ENCODE measurements around the gene UROD.

The UROD gene

DNA sequence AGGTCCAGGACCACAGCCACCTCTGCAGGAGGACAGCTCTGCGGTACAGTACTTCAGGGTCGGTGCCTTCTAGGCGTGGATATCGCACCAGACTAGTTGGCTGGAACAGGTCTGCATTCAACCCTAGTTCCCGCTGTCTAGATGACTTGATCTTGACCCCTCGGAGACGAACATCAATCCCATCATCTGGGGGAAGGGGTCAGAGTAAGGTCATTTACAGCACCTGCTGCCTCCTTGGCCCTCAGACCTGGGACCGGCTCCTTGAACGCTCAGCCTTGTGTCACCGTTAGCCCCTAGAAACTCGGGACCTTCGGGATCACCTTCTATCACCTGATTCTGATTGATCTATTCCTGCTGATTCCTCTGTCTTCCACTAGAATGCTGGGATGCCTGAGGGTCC lies 3.5 kb upstream of the UROD start:
- DNase-seq (ENCODE audit: low spot score) = no peak

DNA sequence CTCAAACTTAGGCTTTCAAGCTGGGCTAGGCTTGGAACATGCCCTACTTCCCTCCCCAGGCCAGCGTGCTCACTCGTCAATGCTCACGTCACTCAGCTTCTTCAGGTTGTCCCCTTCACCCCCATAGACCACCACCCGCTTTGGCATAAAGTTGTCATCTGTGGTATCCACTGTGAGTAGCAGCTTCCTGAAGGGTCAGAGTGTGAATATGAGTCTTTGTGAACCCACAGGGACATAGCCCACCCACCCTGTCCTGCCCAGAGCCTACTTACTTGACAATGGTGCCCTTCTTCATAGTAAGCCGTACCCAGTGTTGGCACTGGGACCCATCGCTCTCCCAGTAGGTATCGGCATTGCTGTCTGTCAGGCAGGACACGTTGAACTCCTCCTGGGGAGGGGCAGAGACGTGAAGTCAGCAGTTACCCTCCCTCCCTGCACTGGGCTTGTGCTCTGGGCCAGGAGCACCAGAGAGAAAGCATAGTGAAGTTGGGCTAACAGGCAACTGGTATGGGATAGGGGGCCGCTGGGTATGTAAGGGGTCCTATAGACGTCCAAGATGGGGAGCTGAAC lies 2.7 kb upstream of the UROD start:
- no peak for DNase-seq (ENCODE audit: low spot score)

DNA sequence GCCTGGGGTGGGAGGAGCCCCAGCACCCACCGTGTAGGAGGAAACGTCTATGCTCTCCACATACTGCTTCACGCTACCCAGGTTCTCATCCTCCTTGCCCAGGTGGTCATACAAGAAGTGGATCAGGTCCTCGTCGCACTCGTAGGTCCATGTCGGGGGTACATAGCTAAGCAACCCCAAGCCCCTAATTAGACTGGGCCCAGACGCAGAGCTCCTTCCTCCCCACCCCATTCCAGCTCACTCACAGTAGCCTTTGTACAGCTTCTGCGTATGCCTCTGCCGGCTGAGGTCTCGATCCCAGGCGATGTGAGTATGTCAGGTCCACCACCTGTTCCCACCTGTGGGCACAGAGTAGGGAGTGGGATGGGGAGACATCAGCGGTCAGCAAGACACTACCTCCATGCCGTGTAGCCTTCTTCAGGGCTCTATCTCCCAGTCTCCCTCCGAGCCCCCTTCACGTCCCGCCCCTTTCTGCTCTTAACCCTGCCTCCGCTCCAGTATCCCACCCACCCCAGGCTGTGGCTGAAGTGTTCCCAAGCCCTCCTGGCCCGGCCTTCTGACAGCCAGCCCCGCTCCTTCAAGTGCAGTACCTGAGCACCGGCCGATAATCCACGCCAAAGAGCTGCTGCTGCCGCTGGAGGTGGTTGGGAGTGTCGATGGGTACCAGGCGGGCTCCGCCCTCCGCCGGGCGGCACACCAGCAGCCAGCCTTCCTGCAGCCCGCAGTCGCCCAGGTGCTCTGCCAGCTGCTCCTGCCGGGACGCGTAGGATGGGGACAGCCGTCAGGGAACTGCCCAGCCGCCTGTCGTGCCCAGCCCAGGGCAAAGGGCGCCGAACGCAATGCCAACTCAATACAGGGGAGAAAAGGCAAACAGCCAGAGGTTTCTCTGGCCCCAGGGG lies 1.8 kb upstream of the UROD start:
- no peak for DNase-seq (ENCODE audit: low spot score)

DNA sequence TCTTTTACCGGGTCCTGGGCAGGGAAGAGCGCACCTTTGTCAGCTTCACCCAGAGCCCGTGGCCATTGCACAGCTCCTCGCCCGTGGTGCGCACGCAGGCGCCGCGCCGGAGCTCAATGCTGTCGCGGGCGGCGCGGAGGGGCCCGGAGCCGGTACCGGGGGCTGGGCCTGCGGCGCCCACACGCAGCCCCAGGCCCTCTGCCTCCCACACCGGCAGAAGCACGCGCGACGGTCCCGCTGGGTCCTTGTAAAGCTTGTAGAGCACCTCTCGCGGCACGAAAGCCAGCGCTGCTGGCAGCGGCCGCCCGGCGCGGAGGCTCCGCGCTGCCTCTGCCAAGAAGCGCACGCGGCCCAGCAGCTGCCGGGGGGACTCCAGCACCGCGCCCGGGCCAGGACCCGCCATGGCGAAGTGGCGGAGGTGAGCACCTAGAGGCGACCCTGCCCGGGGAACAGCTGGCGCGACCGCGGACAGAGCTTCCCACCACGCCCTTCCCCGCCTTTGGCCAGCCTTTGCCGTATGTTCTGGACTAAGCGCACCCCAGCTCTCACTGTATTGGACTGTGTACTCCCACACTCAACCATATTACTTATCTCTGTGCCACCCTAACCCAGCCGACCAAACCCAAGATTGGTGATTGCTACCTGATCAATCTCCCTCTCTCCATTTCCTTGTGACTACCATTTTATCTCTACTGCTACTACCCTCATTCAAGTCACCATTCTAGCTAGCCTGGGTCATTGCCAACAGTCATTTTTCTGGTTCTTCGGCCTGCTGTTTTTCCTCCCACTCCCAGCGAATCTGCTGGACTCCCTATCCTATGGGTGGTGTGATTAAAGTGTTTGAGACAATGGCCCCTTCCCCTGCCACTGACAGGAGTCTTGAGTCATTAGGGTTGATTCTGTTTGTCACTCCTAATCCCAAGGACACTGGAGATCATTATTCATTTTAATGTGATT lies 921 bp upstream of the UROD start, which contains the start of gene HECTD3:
Gene HECTD3, minus strand, starts transcription at position 470 of the 957 bp plus-strand sequence. Its CDS starts 67 bp downstream, at position 403.
- DNase-seq (ENCODE audit: low spot score) = peak; percentile 82

DNA sequence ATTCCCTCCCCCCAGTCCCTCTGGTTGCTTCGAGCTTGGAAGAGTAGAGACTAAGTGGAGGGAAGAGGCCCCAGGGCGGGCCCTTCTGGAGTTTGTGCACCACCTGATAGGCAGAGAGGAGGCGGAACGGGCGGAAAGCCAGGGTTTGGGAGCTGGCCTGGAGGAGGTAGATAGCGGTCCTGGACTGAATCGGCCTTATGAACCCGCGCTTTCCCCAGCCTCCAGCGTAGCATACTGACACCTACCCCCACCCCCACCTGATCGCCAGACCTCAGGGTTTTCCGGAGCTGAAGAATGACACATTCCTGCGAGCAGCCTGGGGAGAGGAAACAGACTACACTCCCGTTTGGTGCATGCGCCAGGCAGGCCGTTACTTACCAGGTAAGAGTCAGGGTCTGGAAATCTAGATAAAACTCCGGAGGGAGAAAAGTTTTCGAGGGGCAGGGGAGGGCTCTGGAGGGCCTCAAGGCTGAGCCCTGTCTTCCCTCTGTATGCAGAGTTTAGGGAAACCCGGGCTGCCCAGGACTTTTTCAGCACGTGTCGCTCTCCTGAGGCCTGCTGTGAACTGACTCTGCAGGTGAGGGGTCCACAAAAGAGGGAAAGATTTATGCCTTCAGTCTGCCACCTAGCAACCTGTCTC lies 705 bp downstream of the UROD start:
- DNase-seq (ENCODE audit: low spot score) = peak; percentile 67

DNA sequence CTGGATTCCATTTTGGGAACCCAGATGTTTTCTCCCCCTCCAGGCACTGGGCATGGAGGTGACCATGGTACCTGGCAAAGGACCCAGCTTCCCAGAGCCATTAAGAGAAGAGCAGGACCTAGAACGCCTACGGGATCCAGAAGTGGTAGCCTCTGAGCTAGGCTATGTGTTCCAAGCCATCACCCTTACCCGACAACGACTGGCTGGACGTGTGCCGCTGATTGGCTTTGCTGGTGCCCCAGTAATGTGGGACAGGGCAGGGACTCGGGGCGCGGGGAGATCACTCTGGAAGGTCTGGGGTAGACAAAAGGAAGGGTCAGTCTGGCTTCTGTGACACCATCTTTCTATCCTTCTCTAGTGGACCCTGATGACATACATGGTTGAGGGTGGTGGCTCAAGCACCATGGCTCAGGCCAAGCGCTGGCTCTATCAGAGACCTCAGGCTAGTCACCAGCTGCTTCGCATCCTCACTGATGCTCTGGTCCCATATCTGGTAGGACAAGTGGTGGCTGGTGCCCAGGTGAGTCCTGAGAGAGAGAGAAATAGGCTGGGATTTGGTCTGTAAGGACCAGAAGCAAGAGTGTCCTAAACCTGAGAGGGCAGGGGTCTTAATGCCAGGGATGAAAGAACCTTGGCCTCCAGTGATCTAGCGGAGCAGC lies 1.6 kb downstream of the UROD start:
- DNase-seq (ENCODE audit: low spot score) = no peak

GRCh38 chr1:45014321-45015028 lies 2.4 kb downstream of the UROD start:
- DNase-seq (ENCODE audit: low spot score) = peak; percentile 88

DNA sequence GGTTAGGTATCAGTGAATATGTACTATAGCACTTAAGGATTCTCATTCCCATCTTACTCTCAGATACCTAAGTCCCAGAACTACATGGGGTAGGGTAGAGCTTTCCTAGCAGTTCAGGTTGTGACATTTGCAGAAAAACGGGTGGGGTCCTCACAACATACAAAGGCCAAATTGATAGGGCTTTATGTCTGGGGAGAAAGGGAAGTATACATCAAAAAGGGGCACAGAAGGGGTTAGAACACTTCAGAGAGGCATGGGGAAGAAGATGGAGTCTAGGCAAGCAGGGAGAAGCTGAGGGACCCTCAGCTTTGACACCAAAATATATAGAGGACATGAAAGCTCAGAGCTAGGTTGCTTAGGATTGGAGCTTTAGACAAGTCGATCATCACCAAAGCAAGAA lies 3.6 kb downstream of the UROD start:
- DNase-seq (ENCODE audit: low spot score) = peak; percentile 17

DNA sequence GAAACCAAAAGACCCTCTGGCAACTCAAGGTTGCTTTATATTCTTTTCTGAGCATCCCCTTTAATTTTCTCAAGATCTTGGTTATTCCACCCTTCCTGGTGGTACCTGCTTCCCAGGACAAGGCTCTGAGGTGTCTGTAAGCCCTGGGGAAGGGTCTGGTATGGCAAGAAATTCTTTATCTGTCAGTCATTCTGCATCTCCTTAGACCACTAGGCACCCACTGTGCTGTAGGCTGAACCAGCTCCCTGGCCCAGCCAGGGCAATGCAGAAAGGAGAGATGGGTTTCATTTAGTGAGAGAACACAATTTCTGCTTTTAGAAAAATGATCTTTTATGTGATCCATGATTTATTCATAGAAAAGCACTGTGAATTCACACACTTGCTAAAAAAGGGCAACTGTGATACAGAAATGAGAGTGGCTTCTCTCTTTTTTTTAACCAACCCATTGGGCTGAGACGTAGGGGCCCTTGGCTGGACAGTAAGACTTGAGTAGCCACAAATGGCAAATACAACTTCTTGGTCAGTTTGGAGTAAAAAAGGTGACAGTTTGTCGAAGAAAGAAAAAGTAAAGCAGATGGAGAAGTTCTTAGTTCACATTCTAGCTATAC lies 4.1 kb downstream of the UROD start:
- DNase-seq (ENCODE audit: low spot score) = peak; percentile 12

- DNase-seq (ENCODE audit: low spot score) = peak; percentile 45
These were observed 4.7 kb downstream of the UROD start for GRCh38 chr1:45016767-45017166.

DNA sequence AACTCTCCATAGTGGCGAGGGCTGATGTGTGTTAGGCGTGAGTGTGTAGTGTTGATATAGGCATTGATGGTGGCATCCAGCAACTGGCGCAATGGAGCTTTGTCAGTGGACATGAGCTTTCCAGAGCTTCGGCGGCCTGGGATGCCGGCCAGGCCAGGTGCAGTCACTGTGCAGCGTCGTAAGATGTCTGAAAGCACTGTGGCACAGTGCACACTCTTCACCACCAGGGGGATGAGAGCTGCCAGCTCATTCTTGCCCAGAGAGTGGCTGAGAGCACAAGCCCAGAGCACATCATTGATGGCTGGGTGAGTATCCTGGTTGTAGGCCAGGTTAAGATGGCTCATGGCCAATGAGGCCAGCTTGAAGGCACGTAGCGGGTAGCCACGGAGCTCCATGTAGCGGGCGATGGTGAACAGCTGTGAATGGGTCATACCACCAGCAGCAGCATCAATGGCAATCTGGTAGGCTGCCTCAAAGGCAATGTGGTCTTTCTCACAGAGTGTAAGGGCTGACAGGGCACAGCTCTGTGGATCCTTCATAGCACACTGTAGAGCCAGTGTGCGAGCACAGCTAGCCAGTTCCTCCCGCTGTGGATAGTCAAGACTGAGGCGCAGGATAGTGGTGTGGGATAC lies 6.7 kb downstream of the UROD start:
- peak; percentile 79 for DNase-seq (ENCODE audit: low spot score)

GRCh38 chr1:45023663-45024062 lies 11.6 kb downstream of the UROD start:
- no peak for DNase-seq (ENCODE audit: low spot score)

GRCh38 chr1:45026446-45026845 lies 14.4 kb downstream of the UROD start:
- DNase-seq (ENCODE audit: low spot score) = no peak

GRCh38 chr1:45032837-45033236 lies 20.8 kb downstream of the UROD start:
- DNase-seq (ENCODE audit: low spot score) = no peak

- no peak for DNase-seq (ENCODE audit: low spot score)
These were observed 21.3 kb downstream of the UROD start for GRCh38 chr1:45033356-45033755.

DNA sequence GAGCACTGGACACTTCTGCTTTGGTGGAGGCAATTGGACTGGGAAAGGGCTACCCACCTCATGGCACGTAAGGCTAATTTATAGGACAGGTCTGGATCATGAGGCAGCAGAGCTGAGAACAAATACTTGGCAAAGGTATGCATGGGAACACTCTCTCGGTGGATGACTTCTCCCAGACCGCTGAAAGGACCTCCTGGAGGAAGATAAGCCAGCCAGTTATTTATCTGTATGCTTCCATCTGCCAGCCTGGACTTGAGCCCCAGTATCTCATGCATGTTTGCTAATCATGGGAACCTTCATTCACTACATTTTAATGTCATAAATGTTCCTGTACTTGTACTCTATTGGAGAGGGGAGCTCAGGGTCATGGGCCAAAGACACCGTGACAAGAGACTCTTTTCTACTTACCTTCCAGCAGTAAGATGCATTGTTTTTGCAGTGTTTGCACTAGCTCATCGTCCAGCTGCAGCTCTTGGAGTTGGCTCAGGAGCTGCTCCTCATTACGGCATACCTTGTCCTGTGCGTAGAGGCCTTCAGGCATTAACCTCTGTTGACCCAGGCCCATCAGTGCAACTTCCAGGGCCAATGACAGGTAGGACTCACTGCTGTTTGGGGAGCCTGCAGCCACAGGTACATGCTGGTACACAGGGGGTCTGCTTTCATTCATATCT lies 23.7 kb downstream of the UROD start:
- no peak for DNase-seq (ENCODE audit: low spot score)

DNA sequence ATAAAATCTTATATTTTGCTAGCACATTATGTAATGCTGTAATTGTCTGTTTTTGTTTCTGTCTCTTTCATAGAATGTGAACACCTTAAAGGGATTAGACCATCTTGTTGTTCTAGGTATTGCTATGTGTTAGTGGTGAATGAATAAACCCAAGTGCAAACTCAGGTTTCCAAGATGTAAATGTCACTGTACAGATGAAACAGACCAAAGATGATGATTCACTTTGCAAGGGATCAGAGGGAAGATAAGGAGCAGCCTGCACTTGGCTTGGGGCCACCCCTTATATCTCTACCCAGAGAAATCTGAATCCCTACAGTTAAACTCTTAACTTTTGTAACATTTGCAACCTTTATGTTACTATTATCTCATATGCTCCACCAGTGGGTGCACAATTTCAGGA lies 25.4 kb downstream of the UROD start:
- no peak for DNase-seq (ENCODE audit: low spot score)

- no peak for DNase-seq (ENCODE audit: low spot score)
These were observed 26.2 kb downstream of the UROD start for GRCh38 chr1:45038240-45038639.

GRCh38 chr1:45038661-45039364 lies 26.8 kb downstream of the UROD start:
- DNase-seq (ENCODE audit: low spot score) = no peak
